Measurements from ENCODE around the gene TMEM94.
"Not testable (repeated sequence)": the region's sequence is repeated elsewhere in the genome, so short reads cannot be mapped to it uniquely, and the experiment has no call there.

The TMEM94 gene

DNA sequence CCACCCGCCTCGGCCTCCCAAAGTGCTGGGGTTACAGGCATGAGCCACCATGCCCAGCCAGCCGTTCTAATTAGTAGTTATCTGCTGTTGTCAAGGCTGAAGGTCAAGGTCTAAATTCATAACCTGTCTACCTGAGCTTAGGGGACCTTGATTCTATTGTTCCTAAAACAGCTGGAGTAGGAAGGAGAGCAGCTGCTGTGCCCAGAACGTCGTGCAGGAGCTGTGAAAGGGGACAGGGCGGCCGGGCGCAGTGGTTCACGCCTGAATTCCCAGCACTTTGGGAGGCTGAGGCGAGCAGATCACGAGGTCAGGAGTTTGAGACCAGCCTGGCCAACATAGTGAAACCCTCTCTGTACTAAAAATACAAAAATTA is 21.0 kb downstream of the TMEM94 start:
- not testable (repeated sequence) for DNase-seq

DNA sequence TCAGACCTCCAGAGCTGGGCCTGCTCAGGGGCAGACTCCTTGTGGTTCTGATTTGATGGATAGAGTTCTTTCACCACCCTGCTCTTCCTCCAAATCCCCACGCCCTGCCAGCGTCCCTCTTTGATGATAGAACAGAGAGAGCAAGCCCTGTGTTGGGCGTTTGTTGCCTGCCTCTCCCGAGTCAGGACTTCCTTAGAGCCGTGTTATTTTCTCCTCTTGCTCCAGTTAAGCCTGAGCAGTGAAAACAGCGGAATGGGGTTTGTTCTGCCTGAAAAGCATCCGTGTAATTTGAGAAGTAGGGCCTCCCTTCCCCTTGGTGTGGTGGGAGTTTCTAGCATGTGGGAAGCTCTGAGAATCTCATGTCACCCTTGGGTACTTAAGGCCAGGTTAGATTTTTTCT is 22.1 kb downstream of the TMEM94 start:
- DNase-seq = no peak

DNA sequence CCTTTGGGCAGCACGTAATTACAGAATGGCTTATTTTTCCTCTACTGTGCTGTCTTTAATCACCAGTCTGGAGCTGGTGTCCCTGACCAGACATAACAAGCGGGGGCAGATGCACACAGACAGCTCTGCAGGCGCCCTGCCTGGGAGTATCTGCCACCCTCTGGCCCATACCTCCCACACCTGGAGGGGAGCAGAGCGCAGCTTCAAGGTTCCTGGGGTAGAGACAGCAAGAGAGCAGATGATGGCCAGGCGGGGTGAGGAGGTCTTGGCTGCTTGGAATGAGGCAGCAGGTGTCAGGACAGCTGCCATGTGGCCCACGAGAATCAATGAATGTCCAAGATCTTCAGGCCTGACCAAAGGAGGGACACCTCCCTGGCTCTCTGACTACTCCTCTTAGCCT is 23.8 kb downstream of the TMEM94 start:
- DNase-seq = no peak

DNA sequence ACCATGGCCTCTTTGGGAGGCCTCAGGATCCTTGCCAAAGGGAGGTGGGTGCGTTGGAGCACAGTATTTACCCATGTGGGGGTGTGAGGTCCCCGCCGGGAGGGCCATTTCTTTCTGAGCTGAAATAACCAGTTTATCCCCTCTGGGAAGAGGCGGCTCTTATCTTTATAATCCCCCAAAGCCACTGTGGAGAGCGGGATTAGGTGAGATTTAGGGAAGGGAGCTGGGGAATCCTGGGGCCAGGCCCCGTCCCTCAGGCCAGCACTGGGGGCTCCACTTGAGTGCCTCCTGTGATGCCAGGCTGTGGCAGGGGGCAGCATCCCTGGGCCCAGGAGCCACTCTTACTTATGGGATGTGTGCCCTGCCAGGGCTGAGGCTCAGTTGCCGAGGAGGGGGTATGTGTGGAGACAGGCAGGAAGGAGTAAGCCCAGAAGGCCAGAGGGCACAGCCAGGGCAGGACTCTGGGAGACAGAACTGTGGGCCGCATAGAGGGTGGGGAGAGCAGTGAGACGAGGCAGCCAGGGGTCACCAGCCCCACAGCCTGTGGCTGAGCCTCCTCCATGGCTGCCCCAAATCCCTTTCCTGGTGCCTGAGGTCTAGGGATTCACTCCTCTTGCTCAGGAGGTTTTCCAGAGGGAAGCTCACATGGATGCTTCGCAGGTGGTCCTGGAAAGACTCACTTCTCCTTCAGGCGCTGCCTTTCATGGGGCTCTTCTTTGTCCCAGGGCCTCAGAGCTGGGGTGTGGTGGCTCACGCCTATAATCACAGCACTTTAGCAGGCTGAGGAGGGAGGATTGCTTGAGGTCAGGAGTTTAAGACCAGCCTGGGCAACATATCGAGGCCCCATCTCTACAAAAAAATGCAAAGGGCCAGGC is 25.0 kb downstream of the TMEM94 start:
- DNase-seq = no peak

DNA sequence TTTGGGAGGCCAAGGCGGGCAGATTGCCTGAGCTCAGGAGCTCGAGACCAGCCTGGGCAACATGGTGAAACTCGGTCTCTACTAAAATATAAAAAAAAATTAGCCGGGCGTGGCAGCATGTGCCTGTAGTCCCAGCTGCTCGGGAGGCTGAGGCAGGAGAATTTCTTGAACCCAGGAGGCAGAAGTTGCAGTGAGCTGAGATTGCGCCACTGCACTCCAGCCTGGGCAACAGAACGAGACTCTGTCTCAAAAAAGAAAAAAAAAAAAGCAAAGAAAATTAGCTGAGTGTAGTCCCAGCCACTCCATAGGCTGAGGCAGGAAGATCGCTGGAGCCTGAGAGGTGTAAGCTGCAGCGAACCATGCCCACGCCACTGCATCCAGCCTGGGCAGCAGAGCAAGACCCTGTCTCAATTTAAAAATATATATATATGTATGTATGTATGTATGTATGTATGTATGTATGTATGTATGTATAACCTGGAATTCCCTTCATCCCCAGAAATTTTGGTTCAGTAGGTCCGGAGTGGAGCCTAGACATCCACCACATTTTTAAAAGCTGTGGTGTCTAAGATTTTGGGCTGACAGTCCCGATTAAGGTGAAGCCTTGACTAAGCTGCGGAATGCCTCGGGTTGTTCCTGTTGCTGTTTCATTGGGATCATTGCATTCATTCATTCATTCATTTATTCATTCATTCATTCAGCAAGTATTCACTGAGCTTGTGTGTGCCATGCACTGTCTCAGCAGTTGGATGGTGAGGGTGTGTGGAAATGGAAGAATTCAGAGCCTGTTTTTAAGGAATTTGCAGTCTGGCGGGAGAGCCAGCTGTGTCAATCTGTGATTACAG is 25.9 kb downstream of the TMEM94 start:
- no peak for DNase-seq

DNA sequence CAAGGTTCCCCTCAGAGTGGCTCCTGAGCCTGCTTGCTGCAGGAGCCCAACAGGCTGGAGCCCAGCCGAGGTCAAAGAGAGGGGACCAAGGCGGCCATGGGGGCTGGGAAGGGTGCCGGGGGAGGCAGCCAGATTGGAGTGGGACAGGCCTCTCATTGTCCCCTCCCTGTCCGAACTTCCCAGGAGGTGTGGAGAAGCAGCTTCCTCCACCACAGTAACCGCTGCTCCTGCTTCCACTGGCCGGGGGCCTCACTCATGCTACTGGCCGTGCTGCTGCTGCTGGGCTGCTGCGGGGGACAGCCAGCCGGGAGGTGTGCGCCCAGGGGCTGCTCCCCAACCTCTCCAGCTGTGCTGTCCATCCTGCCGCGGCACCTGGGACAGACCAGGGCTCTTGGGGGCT is 29.3 kb downstream of the TMEM94 start:
- no peak for DNase-seq

DNA sequence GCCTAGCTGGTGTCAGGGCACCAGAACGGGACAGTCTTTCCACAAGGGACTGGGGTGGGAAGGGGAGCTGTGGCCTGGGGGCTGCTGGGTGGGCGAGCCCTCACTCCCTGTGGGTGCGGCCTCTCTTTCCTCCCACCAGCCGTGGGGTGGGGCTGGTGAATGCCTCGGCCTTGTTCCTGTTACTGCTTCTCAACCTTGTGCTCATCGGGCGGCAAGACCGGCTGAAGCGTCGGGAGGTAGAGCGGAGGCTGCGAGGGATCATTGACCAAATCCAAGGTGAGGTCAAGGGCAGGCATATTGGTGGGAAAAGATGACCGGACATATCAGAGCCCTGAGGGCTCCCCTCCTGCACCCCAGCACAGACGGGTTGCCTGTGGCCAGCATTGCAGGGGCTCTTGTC is 29.7 kb downstream of the TMEM94 start:
- DNase-seq = no peak

DNA sequence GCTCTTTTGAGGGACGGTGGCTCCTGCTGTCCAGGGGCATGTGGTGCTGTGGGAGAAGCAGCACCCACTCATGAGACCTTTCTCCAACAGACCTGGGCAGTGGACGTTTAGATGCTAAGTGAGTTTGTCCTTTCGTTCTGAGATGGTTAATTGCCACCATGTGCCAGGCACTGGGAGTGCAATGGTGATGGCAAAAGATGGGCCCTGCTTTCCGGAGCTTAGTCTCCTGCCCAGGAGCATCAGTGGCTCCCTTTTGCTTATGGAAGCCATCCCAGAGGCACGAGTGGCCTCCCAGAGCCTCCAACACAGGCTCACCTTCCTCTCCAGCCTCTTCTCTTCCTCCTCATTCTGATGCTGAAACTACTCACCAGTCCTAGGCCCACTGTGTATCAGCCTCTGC is 30.5 kb downstream of the TMEM94 start:
- no peak for DNase-seq

DNA sequence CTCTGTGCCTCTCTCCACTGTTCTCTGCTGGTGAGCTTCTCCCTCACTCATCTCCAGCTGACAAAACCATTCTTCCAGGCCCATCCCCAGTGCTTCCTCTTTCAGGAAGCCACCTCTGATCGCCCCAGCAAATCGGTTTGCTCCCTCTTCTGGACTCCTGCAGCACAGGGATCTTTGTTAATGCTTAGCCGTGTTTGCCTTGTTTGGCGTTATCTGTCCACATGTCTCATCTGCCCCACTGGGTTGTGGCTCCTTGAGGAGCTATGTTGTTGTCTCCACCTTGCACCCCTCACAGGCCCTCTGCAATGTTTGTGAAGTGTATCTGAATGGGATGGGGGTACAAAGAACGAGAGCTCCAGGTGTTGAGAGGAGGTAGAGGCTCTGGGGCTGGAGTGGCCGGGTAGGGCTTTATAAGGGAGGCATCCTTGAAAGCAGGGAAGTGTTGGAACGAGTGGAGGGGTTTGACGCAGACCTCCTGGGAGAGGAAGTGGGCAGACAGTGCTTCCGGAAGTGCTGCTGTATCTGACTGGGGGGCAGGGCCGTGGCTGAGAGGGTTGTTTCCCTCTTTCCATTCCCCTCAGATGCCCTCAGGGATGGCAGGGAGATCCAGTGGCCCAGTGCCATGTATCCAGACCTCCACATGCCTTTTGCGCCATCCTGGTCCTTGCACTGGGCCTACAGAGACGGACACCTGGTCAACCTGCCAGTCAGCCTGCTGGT is 31.1 kb downstream of the TMEM94 start:
- no peak for DNase-seq

DNA sequence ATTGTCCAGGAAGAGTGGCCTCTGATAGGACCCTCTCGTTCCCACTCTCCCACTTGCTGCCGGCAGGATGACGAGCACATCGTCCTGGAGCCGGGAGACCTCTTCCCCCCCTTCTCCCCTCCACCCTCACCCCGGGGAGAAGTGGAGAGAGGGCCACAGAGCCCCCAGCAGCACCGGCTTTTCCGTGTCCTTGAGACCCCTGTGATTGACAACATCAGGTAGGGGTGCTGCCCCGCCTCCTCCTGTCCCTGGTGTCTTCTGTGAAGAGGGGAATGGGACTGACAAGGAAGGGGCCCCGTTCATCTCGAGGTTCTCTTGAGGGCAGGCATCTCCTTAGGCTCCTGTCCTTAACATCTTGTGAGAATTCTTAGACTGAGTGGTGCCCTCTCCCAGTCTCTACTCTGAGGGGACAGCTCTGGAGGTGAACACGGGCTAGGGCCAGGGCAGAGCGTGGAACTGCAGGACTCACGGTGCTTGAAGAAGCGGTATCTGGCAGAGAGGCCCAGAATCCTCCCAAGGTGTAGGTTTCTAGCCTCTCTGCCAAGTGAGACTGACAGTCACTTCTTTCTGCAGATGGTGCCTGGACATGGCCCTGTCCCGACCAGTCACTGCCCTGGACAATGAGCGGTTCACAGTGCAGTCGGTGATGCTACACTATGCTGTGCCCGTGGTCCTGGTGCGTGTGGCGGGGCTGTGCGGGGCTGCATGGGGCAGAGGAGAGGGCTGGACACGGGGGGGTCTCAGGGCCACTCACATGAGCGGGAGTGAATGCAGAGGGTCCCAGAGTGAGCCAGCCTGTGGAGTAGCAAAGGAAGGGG is 32.5 kb downstream of the TMEM94 start:
- DNase-seq = no peak

DNA sequence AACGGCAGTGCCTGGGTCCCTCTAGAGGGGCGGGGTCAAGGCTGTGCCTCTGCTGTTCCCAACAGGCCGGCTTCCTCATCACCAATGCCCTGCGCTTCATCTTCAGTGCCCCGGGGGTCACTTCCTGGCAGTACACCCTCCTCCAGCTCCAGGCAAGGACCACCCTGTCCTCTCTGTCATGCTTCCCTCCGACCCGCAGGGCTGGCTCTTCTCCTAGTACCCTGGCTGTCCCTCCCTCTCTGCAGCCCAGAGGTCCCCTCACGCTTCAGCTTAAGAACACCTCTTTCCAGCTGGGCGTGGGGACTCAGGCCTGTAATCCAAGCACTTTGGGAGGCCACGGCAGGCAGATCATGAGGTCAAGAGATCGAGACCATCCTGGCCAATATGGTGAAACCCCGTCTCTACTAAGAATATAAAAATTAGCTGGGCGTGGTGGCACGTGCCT is 33.1 kb downstream of the TMEM94 start:
- DNase-seq = no peak

DNA sequence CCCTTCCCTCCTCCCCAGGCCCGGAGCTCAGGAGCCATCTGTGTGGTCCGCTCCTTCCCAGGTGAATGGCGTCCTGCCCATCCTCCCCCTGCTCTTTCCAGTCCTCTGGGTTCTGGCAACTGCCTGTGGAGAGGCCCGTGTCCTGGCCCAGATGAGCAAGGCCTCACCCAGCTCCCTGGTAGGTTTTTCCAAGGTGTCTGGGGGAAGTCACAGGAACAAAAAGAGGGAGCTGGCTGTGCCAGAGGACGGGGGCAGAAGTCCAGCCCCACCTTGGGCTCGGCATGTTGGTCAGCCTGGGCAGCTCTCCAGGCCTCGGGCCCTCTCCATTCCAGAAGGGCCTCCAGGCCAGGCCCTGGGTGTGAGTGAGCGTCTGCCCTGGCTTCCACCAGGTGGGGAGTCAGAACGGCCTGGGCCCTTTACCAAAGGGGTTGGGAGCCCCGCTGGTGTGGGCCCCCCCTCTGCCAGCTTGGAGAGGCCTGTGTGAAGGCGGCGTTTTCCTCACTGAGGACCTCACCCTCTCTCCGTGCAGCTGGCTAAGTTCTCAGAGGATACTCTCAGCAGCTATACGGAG is 33.8 kb downstream of the TMEM94 start:
- no peak for DNase-seq

DNA sequence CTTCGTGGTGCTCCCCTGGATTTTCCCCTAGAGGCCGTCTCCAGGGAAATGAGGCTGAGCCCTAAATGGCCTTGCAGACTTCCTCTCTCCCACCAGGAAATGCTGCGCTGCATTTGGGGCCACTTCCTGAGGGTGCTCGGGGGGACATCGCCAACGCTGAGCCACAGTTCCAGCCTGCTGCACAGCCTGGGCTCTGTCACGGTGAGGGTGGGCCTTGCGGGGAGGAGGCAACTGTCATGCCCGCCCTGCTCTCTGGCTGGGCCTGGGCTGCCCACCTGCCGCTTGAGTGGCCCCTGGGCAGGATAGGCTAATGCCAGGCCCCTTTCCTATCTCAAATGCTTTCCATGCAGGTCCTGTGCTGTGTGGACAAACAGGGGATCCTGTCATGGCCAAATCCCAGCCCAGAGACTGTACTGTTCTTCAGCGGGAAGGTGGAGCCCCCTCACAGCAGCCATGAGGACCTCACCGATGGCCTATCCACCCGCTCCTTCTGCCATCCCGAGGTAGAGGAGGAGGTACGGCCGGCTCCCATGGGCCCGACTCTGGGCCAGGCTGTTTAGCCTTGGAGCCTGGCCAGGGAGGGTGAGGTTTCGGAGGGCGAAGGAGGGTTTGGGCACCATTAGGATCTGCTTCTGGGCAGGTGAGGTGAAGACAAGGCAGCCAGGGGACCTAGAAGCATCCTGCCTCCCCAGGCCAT is 34.7 kb downstream of the TMEM94 start:
- no peak for DNase-seq

DNA sequence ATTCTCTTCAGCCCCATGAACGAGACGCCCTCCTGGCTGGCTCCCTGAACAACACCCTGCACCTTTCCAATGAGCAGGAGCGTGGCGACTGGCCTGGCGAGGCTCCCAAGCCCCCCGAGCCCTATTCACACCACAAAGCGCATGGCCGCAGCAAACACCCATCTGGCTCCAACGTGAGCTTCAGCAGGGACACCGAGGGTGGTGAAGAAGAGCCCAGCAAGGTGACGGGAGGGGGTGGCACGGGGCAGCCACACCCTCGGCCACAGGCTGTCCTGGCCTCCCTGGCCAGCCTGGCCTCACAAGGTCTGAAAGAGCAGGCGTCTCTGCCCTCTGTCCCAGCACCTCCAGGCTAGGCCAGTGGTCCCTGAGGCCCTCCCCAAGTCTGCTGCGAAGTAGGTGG is 35.2 kb downstream of the TMEM94 start:
- DNase-seq = no peak

DNA sequence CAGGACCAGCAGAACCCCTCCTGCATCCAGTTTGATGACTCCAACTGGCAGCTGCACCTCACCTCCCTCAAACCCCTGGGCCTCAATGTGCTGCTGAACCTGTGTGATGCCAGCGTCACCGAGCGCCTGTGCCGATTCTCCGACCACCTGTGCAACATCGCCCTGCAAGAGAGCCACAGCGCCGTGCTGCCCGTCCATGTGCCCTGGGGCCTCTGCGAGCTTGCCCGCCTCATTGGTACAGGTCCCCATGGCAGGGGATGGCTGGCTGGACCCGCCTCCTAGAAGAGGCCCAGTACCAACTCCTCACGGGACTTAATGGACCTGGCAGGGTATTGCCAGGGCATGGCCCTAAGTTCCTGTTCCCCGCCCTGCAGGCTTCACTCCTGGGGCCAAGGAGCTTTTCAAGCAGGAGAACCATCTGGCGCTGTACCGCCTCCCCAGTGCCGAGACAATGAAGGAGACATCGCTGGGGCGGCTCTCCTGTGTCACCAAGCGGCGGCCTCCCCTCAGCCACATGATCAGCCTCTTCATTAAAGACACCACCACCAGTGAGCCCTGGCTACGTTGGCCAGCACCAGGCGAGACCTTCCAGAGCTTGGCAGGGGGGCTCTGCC is 36.2 kb downstream of the TMEM94 start:
- DNase-seq = no peak

DNA sequence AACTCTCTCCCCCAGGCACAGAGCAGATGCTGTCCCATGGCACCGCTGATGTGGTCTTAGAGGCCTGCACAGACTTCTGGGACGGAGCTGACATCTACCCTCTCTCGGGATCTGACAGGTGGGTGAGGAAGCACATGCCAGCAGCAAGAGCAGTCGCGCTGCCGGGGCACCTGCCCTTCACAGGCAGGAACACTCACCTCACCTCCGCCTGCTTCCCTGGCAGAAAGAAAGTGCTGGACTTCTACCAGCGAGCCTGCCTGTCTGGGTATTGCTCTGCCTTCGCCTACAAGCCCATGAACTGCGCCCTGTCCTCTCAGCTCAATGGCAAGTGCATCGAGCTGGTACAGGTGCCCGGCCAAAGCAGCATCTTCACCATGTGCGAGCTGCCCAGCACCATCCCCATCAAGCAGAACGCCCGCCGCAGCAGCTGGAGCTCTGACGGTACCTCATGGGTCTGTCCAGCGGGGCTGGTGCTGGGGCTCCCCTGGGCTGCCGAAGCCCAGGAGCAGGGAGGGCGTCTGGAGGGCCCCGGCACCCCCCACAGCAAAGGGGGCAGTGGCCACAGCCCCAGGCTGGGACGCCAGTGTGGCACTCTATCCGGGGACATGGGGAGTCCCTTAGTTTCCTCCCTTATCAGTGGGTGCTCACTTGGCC is 37.2 kb downstream of the TMEM94 start:
- DNase-seq = no peak

DNA sequence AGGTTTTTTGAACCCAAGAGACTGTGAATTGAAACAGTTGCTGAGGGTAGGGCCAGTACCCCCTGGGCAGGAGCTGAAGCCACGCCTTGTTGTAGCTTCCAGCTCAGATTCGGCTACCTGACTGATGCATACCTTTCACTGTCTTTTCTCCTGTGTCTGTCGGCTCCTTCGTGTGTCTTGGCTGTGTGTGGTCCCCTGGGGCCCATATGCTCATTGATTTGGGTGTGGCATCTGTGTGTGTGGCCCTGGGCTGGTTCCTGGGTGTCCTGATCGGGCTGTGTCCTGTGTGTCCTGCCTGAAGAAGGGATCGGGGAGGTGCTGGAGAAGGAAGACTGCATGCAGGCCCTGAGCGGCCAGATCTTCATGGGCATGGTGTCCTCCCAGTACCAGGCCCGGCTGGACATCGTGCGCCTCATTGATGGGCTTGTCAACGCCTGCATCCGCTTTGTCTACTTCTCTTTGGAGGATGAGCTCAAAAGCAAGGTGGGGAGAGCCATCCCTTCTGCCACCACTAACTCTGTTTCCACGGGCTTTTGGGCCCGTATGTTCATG is 38.0 kb downstream of the TMEM94 start:
- DNase-seq = no peak

DNA sequence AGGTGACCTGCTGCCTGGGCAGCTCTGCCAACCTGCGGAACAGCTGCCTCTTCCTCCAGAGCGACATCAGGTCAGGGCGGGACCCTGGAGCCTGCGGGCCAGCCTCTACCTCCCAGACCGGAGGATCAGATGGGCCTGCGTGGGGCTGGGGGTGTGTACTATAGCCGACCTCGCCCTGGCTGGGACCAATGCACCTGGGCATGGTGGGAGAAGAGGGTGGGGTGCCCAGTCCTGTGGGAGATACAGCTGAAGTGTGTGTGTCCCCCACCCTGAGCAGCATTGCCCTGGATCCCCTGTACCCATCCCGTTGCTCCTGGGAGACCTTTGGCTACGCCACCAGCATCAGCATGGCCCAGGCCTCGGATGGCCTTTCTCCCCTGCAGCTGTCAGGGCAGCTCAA is 39.6 kb downstream of the TMEM94 start:
- DNase-seq = no peak

DNA sequence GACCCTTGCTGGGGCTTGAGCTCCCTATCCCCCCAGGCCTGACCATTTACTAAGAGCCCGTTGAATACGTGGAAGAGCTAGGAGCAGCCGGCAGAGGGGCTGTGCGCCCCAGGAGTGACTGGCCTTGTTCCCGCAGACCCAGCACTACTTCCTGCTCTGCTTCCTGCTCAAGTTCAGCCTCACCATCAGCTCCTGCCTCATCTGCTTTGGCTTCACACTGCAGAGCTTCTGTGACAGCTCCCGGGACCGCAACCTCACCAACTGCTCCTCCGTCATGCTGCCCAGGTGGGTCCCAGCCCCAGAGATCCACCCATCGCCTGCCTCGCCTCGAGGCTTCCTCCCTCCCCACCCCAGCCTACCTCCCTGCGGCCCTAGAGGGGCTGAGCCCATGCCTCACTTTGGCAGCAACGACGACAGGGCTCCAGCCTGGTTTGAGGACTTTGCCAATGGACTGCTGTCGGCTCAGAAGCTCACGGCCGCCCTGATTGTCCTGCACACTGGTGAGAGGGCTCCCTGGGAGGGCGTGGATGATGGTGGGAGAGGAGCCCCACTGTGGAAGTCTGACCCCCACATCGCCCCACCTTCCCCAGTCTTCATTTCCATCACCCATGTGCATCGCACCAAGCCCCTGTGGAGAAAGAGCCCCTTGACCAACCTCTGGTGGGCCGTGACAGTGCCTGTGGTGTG is 41.7 kb downstream of the TMEM94 start:
- no peak for DNase-seq
